Peyer's patch (tissue), 4 donors: ENCODE data around the gene RAB44. TPM values are rescaled to one million over a fixed set of nuclear protein-coding genes. Genes with fewer than 3 reads are reported as not detected.

ENCODE experiments used
- DNase-seq, 3 donors: peaks; one replicate each; pipeline ENCODE4 v3.0.0-alpha.2; 2017 to 2019
- H3K27ac ChIP-seq, 4 donors: fragments of 200-600 bp; sonication (generic); one replicate each; pipeline ENCODE4 v1.5.1; 2016 to 2019
- H3K27me3 ChIP-seq, 2 donors: fragments of 200-600 bp; sonication (generic); one replicate each; pipeline ENCODE4 v1.5.1; 2019
- H3K36me3 ChIP-seq, 3 donors: fragments of 200-600 bp; sonication (generic); one replicate each; pipeline ENCODE4 v1.5.1; 2016 to 2019
- H3K4me1 ChIP-seq, 4 donors: fragments of 200-600 bp; sonication (generic); one replicate each; pipeline ENCODE4 v1.5.1; 2016 to 2019
- H3K4me3 ChIP-seq, 4 donors: fragments of 200-600 bp; sonication (generic); 1 replicate in 3 of 4; 2 replicates in 1 of 4; pipeline ENCODE4 v1.5.1; 2016 to 2019; ENCODE audit warnings: mild to moderate bottlenecking in 1 of 4
- H3K9me3 ChIP-seq, 4 donors: fragments of 200-600 bp; sonication (generic); one replicate each; pipeline ENCODE4 v1.5.1; 2016 to 2019; ENCODE audit warnings: mild to moderate bottlenecking in 1 of 4
- POLR2A ChIP-seq, 2 donors: fragments of 450-650 bp; IDR thresholded peaks; one replicate each; pipeline ENCODE4 v1.5.1; 2017; ENCODE audit warnings: antibody characterized with exemption in 2 of 2, mild to moderate bottlenecking in 2 of 2, moderate library complexity in 2 of 2
- total RNA-seq, 4 donors: library from RNA; depleted of rRNA; stranded (reverse); fragments of >200 nt; gene quantifications; one replicate each; pipeline ENCODE4 v1.1.0, GENCODE V29; 2016
- TF ChIP-seq, protein P1 (sequence below), 6 experiments: fragments of 450-650 bp in 4 of 6; fragments of 200-600 bp in 2 of 6; sonication (generic) in 1 of 6; IDR thresholded peaks; one replicate each; pipeline ENCODE4 v1.5.1; 2017 to 2019; ENCODE audit warnings: antibody characterized with exemption in 6 of 6, mild to moderate bottlenecking in 3 of 6, moderate library complexity in 1 of 6

Gene RAB44
- total RNA-seq, 4 donors from 2014 or later = 0.47 to 3.3 (median 0.80) TPM

GRCh38 chr6:36727505-36728021, 29.9 kb downstream of the RAB44 start:
- DNase-seq = no peak
- Histone ChIP-seq H3K4me1 (no peaks in the 10 kb centered on the region), H3K4me3 (no peak overlapping the region), H3K36me3 (no peaks in the 10 kb centered on the region), H3K9me3 (no peaks in the 10 kb centered on the region), H3K27ac (no peak overlapping the region), H3K27me3 (no peaks in the 10 kb centered on the region)
- TF ChIP-seq, protein P1, sequence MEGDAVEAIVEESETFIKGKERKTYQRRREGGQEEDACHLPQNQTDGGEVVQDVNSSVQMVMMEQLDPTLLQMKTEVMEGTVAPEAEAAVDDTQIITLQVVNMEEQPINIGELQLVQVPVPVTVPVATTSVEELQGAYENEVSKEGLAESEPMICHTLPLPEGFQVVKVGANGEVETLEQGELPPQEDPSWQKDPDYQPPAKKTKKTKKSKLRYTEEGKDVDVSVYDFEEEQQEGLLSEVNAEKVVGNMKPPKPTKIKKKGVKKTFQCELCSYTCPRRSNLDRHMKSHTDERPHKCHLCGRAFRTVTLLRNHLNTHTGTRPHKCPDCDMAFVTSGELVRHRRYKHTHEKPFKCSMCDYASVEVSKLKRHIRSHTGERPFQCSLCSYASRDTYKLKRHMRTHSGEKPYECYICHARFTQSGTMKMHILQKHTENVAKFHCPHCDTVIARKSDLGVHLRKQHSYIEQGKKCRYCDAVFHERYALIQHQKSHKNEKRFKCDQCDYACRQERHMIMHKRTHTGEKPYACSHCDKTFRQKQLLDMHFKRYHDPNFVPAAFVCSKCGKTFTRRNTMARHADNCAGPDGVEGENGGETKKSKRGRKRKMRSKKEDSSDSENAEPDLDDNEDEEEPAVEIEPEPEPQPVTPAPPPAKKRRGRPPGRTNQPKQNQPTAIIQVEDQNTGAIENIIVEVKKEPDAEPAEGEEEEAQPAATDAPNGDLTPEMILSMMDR (IDR thresholded peaks at IDR 0.05) = no peak
- no peak for TF ChIP-seq POLR2A (IDR thresholded peaks at IDR 0.05)

GRCh38 chr6:36728289-36729160, 30.9 kb downstream of the RAB44 start:
- TF ChIP-seq, protein P1 (IDR thresholded peaks at IDR 0.05) = no peak
- no peak for TF ChIP-seq POLR2A (IDR thresholded peaks at IDR 0.05)
- no peaks in the 10 kb centered on the region for H3K36me3 ChIP-seq
- no peaks in the 10 kb centered on the region for H3K9me3 ChIP-seq
- H3K4me1 ChIP-seq = no peaks in the 10 kb centered on the region
- no peak for DNase-seq
- H3K4me3 ChIP-seq = no peak overlapping the region
- H3K27me3 ChIP-seq = no peaks in the 10 kb centered on the region
- no peak overlapping the region for H3K27ac ChIP-seq

DNA sequence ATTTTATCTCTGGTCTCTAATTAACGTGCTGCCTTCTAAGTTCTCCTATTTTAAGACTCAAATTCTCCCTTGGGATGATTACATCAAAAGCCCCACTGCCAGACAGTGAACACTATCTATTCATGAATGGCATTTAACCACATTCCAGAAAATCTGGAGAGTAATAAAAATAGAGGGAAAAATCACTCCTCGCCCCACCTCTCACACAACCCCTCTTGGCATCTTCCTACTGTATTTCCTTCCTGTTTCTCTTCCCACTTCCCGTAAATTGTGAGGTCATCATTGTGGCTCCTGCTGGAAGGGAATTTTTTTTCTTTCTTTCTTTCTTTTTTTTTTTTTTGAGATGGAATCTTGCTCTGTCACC, 31.5 kb downstream of the RAB44 start:
- no peaks in the 10 kb centered on the region for H3K27me3 ChIP-seq
- no peak overlapping the region for H3K4me3 ChIP-seq
- no peaks in the 10 kb centered on the region for H3K4me1 ChIP-seq
- TF ChIP-seq, protein P1 (IDR thresholded peaks at IDR 0.05) = no peak
- TF ChIP-seq POLR2A (IDR thresholded peaks at IDR 0.05) = no peak
- no peak for DNase-seq
- no peaks in the 10 kb centered on the region for H3K9me3 ChIP-seq
- no peak overlapping the region for H3K27ac ChIP-seq
- H3K36me3 ChIP-seq = no peaks in the 10 kb centered on the region

DNA sequence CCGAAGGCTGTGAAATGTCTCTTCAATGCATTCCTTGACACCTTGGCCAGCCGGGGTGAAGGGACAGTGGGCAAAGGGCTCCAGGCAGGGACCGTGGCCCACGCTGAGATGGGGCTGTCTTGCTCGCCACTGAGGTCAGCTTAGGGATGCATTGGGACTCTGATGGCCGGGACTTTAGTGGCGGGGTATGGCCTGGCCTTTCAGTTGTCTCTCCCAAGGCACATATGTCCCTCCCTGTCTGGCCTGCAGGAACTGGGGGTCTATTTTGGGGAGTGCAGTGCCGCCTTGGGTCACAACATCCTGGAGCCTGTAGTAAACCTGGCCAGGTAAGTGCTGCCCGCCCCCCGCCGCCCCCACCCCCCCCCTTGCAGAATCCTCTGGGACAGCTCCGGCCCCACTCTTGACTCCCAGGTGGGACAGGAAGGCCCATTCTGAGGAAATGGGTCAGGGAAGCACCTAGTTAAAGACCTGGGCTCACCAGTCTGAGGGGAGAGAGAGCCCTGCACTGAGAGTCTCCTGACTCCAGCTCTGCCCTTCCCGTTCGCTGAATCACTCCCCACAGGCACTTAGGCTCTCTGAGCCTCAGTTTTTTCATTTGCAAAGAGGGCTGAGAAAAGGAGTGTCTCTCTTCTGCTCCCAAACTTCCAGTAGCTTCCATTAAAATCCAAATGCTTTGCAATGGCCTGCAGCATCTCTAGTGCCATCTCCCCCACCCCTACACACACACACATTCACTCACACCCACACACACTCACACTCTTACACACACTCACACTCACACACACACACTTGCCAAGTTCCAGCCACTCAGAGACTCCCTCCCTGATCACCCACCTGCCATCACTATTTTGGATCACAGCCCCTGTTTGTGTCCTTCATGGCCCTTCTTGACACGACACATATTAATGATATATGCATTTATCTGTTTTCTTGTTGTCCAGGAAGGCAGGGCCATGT, 33.1 kb downstream of the RAB44 start:
- H3K4me1 ChIP-seq = peaks cover 0 to 13% (median 2%) of the 10 kb centered on the region in 4 donors
- no peak overlapping the region for H3K27ac ChIP-seq
- H3K27me3 ChIP-seq = no peaks in the 10 kb centered on the region
- TF ChIP-seq, protein P1 (IDR thresholded peaks at IDR 0.05) = no peak
- TF ChIP-seq POLR2A (IDR thresholded peaks at IDR 0.05) = no peak
- DNase-seq = no peak
- no peaks in the 10 kb centered on the region for H3K9me3 ChIP-seq
- no peak overlapping the region for H3K4me3 ChIP-seq
- H3K36me3 ChIP-seq = no peaks in the 10 kb centered on the region

DNA sequence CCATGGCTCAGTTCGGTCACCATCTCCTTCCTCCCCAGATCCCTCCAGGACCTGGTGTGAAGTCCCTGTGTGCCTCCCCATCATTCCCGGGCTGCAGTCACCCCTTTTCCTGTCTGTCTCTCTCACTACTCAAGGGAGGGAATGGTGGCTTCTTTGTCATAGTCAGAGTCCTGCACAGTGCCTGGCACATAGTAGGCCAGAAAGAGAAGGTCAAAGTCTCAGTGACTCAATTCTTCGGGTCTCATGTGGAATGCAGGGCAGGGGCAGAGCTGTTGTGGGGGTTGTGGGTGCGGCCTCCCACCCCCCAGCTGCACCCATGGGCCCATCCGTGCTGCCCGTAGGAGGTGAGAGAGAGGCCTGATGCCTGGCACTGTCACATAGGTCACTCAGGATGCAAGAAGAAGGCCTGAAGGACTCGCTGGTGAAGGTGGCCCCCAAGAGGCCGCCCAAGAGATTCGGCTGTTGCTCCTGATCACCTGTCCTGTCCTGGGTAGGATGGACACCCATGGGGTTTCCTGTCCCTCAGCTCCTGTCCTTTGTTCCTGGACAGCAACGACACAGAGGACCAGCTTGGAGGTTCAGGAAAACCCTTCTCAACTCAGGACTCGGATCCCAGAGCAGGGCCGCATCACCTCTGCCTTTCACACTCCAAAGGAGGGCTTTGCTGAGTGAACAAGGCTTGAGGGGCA, 34.1 kb downstream of the RAB44 start:
- H3K4me1 ChIP-seq = peaks cover 0 to 18% (median 2%) of the 10 kb centered on the region in 4 donors
- TF ChIP-seq POLR2A (IDR thresholded peaks at IDR 0.05) = no peak
- TF ChIP-seq, protein P1 (IDR thresholded peaks at IDR 0.05) = no peak
- no peak overlapping the region for H3K27ac ChIP-seq
- H3K36me3 ChIP-seq = no peaks in the 10 kb centered on the region
- no peaks in the 10 kb centered on the region for H3K27me3 ChIP-seq
- no peak for DNase-seq
- no peaks in the 10 kb centered on the region for H3K9me3 ChIP-seq
- H3K4me3 ChIP-seq = no peak overlapping the region
